Activated naive CD8-positive, alpha-beta T cell (primary cell): Measurements from ENCODE around the gene CITED1.
A peak's percentile ranks its signal among the peaks of the same experiment; 100 is the strongest.

Experiments used
- H3K27ac Mint-ChIP-seq: one replicate; pipeline ENCODE4 v1.8.0; 2021; ENCODE audit warnings: mixed read lengths
- H3K27me3 Mint-ChIP-seq: one replicate; pipeline ENCODE4 v1.8.0; 2021; ENCODE audit warnings: mixed read lengths
- H3K36me3 Mint-ChIP-seq: one replicate; pipeline ENCODE4 v1.8.0; 2021; ENCODE audit warnings: mixed read lengths
- H3K4me1 Mint-ChIP-seq: one replicate; pipeline ENCODE4 v1.8.0; 2021; ENCODE audit warnings: low read depth, mixed read lengths
- H3K4me3 Mint-ChIP-seq: one replicate; pipeline ENCODE4 v1.8.0; 2021; ENCODE audit warnings: mild to moderate bottlenecking, mixed read lengths
- H3K9me3 Mint-ChIP-seq: one replicate; pipeline ENCODE4 v1.8.0; 2021; ENCODE audit warnings: low read depth, mixed read lengths

CITED1 gene

DNA sequence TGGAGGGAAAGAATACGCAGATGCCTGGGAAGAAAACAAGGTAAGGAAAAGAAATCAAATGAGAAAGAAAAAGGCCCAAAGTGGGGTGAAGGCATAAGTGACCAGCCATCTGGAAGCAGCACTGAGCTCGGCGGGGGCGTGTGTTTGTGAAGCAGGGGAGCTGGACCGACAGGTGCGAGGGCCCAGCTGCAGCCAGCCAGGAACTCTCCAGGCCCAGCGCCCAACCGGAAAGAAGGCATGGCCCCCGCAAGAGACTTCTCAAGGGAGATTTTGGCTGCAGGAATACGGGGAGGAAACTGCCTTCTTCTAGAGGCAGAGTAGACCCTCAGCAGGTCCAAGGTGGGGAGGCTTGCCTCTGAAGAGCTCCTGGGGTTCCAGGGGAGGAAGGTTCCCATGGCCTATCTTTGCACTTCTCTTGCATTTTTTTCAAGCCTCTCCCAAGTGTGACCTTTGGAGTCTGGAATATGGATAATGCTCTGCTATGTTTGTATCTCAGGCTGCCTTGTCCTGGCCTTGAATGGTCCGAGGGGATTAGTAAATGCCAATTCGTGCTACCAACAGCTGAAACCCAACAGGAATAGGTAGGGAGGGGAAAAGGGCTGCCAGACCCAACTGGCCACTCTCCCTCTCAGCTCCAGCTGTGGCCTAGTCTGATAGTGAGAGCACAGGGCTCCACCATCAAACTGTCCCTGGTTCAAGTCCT, 10.8 kb upstream of the CITED1 start:
- Mint-ChIP-seq H3K4me3 (no peak overlapping the region), H3K27me3 (no peaks in the 10 kb centered on the region), H3K36me3 (no peaks in the 10 kb centered on the region), H3K4me1 (no peaks in the 10 kb centered on the region), H3K9me3 (no peaks in the 10 kb centered on the region), H3K27ac (no peak overlapping the region)

DNA sequence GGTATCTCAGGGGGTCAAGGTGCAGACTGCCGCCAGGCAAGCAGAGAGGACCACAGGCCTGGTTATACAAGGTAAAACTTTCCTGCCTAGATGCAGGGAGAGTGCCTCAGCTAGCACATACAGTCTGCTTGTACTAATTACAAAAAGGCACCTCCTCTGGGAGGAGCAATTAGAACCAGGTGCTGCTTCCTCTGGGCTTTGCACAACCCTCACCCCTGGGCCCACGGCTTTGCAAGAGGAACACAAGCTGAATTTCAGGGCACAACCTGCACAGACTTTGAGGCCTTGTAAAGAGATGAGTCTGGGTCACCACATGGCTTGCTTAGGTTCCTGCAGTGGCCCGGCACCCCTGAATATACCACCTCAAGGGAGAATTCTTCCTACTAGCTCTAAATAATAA, 9.2 kb upstream of the CITED1 start:
- Mint-ChIP-seq H3K9me3 (no peaks in the 10 kb centered on the region), H3K27ac (no peak overlapping the region), H3K36me3 (no peaks in the 10 kb centered on the region), H3K27me3 (peaks cover under 1% of the 10 kb centered on the region), H3K4me3 (no peak overlapping the region), H3K4me1 (no peaks in the 10 kb centered on the region)

DNA sequence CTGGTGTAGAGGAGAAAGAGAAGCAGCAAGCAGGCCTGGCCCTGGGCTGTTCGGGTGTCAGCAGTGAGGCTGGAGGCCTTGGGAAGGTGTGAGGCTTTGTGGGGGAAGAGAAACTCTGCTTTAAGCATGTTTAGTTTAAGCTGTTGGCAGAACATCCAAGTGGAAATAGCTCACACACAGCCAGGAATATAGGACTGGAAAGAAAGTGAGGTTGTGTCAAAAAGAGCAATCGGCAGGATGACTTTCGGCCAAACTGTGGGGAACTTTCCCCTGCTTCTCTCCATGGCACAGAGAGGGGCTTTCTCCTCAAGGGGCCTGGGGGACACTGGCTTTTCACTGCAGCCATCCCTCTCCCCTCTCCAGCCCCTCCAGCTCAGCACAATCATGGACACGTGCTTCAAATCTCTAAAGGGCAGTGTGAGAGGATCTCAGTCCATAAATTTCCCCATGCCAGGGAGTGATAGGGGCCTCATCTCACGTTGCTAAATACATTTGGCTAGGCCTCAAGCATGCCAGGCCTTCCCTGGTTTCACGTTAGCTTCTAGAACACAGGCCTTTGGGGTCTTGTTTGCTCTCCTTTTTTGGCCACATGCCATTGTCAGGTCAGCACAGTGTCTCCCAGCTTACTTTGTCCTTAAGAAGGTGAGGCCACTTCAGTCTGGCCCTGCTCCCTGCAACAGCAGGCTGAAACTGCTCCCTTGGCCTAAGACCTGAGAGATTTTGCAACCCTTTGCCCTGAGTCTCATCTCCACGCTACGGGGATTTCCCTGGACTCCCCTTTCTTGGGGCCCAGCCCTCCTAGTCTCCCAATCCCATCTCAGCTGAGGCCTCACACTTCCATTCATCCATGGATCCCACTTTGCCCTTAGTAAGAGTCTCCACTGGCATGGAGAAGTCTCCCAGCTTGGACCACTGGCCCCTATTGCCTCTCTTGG, 8.3 kb upstream of the CITED1 start:
- Mint-ChIP-seq H3K27ac (no peak overlapping the region), H3K4me1 (peaks cover 2% of the 10 kb centered on the region), H3K36me3 (no peaks in the 10 kb centered on the region), H3K27me3 (peaks cover 2% of the 10 kb centered on the region), H3K4me3 (no peak overlapping the region), H3K9me3 (no peaks in the 10 kb centered on the region)

DNA sequence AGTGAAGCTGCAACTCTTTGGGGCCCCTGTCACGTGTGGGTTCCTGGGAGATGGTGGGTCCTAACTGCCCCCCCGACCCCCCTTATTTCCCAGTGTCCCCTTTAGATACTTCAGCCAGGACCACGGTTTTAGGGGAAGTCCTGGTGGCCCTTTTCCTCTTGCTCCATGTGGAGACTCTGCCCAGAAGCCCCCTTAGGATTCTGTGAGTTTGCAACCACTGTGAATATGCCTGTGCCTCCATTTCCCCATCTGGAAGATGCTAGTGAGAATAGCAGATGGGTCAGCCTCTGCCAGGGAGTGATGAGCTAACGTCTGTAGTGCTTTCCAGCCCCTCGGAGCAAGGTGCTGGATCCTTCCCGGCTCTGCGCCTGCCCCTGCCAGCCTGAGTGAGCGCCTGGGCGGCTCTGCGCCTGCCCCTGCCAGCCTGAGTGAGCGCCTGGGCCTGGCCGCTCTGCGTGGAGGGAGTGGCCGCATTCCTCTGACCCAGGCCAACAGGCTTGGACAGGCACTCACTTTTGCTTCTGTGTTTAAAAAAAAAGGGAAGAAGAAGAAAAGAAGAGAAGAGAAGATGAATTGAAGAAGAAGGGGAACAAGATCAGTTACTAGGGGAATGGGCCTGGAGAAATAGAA, 6.7 kb upstream of the CITED1 start:
- Mint-ChIP-seq H3K4me1 (peaks cover 13% of the 10 kb centered on the region), H3K27ac (no peak overlapping the region), H3K27me3 (peaks cover 2% of the 10 kb centered on the region), H3K4me3 (no peak overlapping the region), H3K9me3 (no peaks in the 10 kb centered on the region), H3K36me3 (no peaks in the 10 kb centered on the region)

DNA sequence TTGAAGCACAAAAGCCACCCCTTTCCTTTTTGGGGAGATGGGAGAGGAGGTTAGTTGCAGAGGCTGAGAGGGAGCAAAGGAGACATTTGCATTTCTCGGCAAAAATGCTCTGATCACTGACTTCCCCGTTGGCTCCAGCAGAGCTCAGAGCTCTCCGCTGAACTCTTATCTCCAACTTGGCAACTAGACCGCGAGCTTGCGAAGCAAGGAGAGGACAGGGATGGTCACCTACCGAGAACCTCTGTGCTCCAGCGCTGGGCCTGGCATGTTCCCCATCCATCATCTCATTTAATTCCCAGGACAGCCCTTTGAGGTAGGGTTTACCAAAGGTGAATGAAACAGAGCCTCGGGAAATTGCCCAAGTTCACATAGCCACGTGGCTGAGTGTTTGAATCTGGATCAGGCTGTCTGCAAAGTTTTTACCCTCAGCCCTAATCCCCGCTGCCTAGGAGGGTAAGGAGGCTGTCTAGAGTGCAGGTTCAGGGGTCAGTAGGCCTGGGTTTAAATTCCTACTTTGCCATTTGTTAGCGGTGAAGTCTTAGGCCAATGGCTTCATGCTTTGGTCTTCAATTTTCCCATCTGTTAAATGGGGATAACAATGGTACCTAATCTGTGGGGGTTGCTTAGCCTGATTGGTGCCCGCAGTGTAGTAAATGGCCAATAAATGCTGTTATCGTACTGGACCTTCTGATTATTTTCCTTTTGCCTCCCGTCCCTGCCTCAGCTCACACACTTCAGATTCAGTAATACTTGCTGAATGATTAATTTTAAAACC, 3.8 kb upstream of the CITED1 start:
- Mint-ChIP-seq H3K27me3 (peaks cover 4% of the 10 kb centered on the region), H3K4me1 (peaks cover 23% of the 10 kb centered on the region), H3K4me3 (peak overlapping the region; percentile 75), H3K36me3 (no peaks in the 10 kb centered on the region), H3K27ac (no peak overlapping the region), H3K9me3 (no peaks in the 10 kb centered on the region)

DNA sequence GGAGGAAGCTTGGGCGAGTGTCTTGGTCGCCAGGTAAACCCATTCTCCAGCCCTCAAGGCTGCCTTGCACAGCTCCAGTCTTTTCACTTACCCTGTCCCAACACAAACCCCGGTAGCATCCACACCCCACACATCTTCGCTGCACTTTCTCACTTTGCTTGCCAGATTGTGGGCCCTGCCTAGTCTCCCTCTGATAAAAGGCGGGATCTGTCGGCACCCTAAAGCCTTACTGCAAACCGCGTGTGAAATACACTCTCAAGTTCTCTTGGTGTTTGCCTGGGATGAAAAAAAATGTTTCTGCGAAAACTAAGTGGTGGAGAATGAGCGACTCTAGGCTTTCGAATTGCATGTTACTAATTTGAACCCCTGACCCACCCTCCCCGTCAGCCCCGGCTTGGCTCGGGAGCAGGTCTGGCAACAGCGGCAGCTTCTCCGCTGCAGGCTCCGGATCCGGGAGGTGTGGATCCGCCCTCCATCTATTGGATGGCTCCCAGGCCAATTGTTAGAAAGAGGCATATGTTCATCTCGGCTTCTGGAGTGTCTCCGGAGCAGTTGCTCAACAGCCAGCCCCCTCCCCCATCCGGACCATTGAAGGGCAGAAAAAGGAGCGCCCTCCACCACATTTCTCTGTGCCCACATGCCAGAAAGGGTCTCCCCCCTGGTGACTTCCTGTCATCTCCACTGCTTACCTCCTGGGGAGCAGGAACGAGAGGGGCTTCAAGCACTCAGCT, 3.0 kb upstream of the CITED1 start:
- peak overlapping the region; percentile 75 for H3K4me3 Mint-ChIP-seq
- peaks cover 5% of the 10 kb centered on the region for H3K27me3 Mint-ChIP-seq
- H3K36me3 Mint-ChIP-seq, result no peaks in the 10 kb centered on the region
- H3K27ac Mint-ChIP-seq, result no peak overlapping the region
- peaks cover 25% of the 10 kb centered on the region for H3K4me1 Mint-ChIP-seq
- H3K9me3 Mint-ChIP-seq, result no peaks in the 10 kb centered on the region

DNA sequence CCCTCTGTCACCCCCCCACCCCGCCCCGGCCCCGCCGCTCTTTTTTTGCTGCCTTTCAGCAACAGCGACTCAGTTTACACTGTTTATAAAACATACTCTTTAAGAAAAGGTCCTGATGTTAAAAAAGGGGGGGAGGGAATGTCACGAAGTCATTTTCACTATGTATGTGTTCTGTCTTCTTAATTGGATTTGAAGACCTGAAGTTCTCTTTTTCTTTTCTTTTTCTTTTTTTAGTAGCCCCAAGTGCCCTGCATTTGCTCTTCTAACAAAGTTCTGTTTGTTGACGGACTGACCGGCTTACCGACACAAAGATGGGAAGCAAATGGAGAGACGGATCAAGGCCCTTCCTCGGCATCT, 2.5 kb upstream of the CITED1 start:
- Mint-ChIP-seq H3K27ac (no peak overlapping the region), H3K9me3 (no peaks in the 10 kb centered on the region), H3K4me1 (peaks cover 25% of the 10 kb centered on the region), H3K4me3 (peak overlapping the region; percentile 75), H3K27me3 (peaks cover 6% of the 10 kb centered on the region), H3K36me3 (no peaks in the 10 kb centered on the region)

DNA sequence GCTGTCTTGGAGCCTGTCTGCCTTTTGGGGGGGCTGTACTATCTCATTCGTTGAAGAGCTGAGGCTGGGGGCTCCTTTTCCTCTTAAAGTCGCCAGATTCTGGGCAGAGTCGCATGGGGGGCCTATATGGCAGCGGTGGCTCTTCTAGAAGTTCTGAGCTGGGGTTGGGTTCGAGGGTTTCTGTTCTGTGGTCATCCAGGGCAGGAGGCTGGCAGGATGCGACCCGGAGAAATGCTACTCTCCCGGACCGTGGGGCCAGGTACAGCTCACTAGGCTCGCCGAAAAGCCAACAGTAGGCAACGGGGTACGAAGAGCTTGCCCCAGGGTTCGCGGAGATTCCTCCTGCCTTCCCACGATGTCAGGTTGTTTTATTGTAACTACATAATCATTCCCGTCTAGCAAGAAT, 1.9 kb upstream of the CITED1 start:
- H3K27me3 Mint-ChIP-seq, result peaks cover 8% of the 10 kb centered on the region

DNA sequence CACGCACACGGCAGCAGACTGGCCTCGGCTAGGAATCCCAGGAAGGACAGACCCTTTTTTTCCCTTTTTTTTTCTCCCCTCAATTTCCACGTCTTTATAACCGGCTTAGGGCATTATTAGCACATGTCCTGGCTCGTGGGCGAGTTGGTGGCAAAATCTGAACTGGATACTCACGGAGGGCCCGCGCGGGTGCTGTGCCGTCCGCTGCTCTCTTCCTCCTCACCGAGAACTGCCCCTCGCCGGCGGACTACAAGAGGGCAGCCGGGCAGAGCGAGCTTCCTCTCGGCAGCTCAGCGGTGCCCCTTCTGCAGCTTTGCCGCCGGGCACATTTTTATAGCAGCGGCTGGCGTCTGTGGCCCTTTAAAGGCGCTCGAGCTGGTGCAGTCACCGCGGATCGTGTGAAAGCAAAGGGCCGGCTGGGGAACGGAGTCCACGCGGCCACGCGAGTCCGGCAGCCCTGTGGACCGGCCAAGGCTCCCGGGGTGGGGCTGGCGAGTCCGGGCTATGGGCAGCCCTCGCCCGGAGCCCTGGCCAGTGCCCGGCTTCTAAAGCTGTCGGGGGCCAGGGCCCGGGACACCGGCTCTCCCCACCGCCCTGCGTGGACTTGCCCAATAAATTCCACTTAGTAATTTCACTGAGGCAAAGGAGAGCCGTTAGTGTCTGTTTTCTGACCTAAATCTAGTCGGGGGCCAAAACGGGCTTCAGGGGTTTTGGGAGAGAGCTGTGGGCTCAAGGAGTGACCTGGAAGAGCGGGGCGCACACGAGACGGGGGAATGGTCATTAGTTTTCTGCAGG, 1.3 kb upstream of the CITED1 start:
- Mint-ChIP-seq H3K27ac (no peak overlapping the region), H3K9me3 (no peaks in the 10 kb centered on the region), H3K4me1 (peaks cover 25% of the 10 kb centered on the region), H3K36me3 (no peaks in the 10 kb centered on the region), H3K4me3 (peak overlapping the region; percentile 87), H3K27me3 (peaks cover 11% of the 10 kb centered on the region)

More for the DNA sequence above, 1.9 kb upstream of the CITED1 start:
- Mint-ChIP-seq H3K36me3 (no peaks in the 10 kb centered on the region), H3K4me1 (peaks cover 25% of the 10 kb centered on the region), H3K9me3 (no peaks in the 10 kb centered on the region), H3K4me3 (peak overlapping the region; percentile 72), H3K27ac (no peak overlapping the region)

DNA sequence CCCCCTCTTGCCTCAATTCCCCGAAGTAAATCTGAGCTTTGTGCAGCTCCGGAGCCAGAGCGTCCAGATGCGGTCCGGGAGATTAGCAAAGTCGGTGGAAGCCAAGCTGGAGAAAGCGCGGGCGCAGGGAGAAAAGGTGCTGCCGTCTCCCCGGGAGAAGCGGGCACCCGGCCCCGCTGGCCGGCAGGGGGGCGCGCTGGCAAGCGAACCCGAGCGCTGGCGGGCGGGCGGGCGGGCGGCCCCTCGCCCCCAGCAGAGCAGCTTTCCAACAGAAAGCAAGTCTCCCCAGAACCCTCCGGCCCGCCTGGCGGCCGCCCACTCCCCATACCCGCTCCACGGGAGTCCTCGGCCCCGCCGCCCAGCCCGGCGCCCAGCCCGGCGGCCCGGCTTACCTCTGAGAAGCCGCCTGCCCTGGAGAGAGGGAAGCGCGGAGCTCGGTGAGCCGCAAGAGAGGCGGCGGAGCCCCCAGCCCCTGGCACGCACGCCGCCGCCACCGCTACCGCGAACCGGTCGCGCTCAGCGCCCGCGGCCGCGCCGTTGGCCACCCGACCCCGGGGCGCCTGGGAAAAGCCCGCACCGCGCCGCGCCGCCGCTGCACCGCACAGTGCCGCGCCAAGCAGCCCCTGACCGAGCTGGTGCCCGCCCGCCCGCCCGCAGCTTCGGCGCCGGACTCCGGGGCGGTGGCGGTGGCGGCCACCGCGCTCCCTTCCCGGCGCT, 529 bp upstream of the CITED1 start:
- Mint-ChIP-seq H3K4me3 (peak overlapping the region; percentile 77), H3K27ac (no peak overlapping the region), H3K27me3 (peaks cover 12% of the 10 kb centered on the region), H3K4me1 (peaks cover 25% of the 10 kb centered on the region), H3K9me3 (no peaks in the 10 kb centered on the region), H3K36me3 (no peaks in the 10 kb centered on the region)

DNA sequence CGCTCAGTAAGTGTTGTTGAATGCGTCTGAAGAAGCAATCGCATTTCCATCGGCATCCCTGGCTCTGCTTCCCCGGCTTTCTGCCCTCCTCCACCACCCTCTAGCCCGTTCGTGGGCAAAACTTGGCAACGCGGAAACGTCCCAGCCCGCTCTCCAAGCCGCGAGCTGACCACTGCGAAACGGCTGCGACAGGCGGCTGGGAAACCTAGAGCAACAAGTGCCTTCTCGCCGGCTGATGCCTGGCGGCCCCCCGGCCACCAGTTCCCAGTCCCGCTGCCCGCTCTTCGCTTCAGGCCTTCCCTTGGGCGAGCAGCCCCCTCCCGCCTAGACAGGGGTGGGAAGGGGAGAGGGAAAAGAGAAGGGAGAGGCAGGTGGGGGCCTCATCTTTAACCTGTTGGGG, 837 bp downstream of the CITED1 start:
- no peaks in the 10 kb centered on the region for H3K36me3 Mint-ChIP-seq
- no peak overlapping the region for H3K27ac Mint-ChIP-seq
- H3K9me3 Mint-ChIP-seq, result no peaks in the 10 kb centered on the region
- H3K4me3 Mint-ChIP-seq, result peak overlapping the region; percentile 65
- H3K4me1 Mint-ChIP-seq, result peaks cover 25% of the 10 kb centered on the region
- peaks cover 12% of the 10 kb centered on the region for H3K27me3 Mint-ChIP-seq

DNA sequence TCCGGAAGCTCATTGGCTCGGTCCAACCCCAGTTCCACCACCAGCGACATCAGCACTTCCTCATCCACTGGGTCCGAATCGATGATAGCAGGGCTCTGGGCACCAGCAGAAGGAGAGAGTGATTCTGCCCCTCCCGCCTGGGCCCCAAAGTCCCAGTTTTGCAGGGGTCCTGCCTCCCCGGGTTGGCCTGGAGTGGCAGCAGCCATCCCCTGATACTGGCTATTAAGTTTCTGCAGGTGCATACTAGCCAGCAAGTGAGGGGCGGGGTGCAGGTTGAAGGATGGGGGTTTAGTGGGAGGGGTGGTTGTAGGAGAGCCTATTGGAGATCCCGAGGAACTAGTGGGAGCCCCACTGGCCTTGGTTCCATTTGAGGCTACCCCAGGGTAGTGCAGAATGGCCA, 3.9 kb downstream of the CITED1 start:
- Mint-ChIP-seq H3K4me1 (peaks cover 9% of the 10 kb centered on the region), H3K9me3 (no peaks in the 10 kb centered on the region), H3K4me3 (no peak overlapping the region), H3K27ac (no peak overlapping the region), H3K27me3 (peaks cover 22% of the 10 kb centered on the region), H3K36me3 (no peaks in the 10 kb centered on the region)
